Ishikawa (cell line): ENCODE results near the gene EYA2.

Experiments
- CEBPB ChIP-seq: IDR thresholded peaks from 2 replicates; pipeline ENCODE4 v1.6.1; 2012
- CREB1 ChIP-seq: IDR thresholded peaks from 2 replicates; pipeline ENCODE4 v1.6.1; 2012; ENCODE audit warnings: low read depth
- EGR1 ChIP-seq: IDR thresholded peaks from 2 replicates; pipeline ENCODE4 v1.6.1; 2012
- EP300 ChIP-seq: IDR thresholded peaks from 2 replicates; pipeline ENCODE4 v1.6.1; 2012; ENCODE audit warnings: borderline replicate concordance
- MAX ChIP-seq: IDR thresholded peaks from 2 replicates; pipeline ENCODE4 v1.6.1; 2012
- RAD21 ChIP-seq: IDR thresholded peaks from 2 replicates; pipeline ENCODE4 v1.6.1; 2012; ENCODE audit warnings: low read depth
- TAF1 ChIP-seq: IDR thresholded peaks from 2 replicates; pipeline ENCODE4 v1.6.1; 2012; ENCODE audit warnings: low read depth, mild to moderate bottlenecking
- TCF12 ChIP-seq: IDR thresholded peaks from 2 replicates; pipeline ENCODE4 v1.6.1; 2012; ENCODE audit warnings: low read depth
- YY1 ChIP-seq: IDR thresholded peaks from 2 replicates; pipeline ENCODE4 v1.6.1; 2012; ENCODE audit warnings: low read depth

GRCh38 chr20:46903937-46904336 is 9.3 kb downstream of the EYA2 start:
- TF ChIP-seq RAD21 (no peak), CREB1 (no peak), CEBPB (no peak), MAX (no peak), TAF1 (no peak), EP300 (no peak), TCF12 (no peak), YY1 (no peak), EGR1 (no peak)
